K562 (cell line): ENCODE data around the gene CD74. TPM values are rescaled to one million over a fixed set of nuclear protein-coding genes. Genes with fewer than 3 reads are reported as not detected.
A peak's percentile ranks its signal among the peaks of the same experiment; 100 is the strongest.

Source experiments
- ATAC-seq: fragments of 200-7000 bp; cut with Tn5 transposase; 3 replicates; pipeline ENCODE4 v1.9.1; 2020; ENCODE audit warnings: moderate library complexity
- BruUV-seq: library from RNA; stranded (reverse); fragments of 400-500 nt; replicated peaks from 2 replicates; lab custom pipeline; 2021; lab: Mats Ljungman, UMichigan
- CTCF ChIA-PET: fragments of 300-600 bp; formaldehyde crosslinking; extraction: SDS; loops from one replicate; lab custom pipeline; 2021; ENCODE audit warnings: low intra/inter-chr PET ratio; lab: Yijun Ruan, JAX
- POLR2A ChIA-PET: fragments of 300-600, 350-650 bp; sonication (Branson Sonifier 250); formaldehyde crosslinking; extraction: SDS; loops from one replicate; lab custom pipeline; 2021; ENCODE audit warnings: antibody characterized with exemption, inconsistent platforms; lab: Yijun Ruan, JAX
- DNase-seq, 4 experiments: peaks; one replicate each; pipeline versions ENCODE4 v3.0.0 to v3.0.0-alpha.2; 2011 to 2018; ENCODE audit warnings: low spot score in 3 of 4, mixed read lengths in 3 of 4; ENCODE audit errors: extremely low read depth in 1 of 4
- FAIRE-seq: peaks from 2 replicates; lab custom pipeline; 2011; peaks lifted over from hg19 to GRCh38; lab: Jason Lieb, UNC
- H2AFZ ChIP-seq: 2 replicates; pipeline ENCODE4 v1.6.0; 2011; ENCODE audit warnings: low read depth, low read length, control low read depth, inconsistent platforms
- H3K27ac ChIP-seq: fragments of 200-600 bp; 3 replicates; pipeline ENCODE4 v1.8.0; 2011; ENCODE audit warnings: low read depth, mild to moderate bottlenecking, control low read depth, inconsistent platforms, low read length, moderate library complexity, mixed read lengths; ENCODE audit errors: extremely low read depth
- H3K27me3 ChIP-seq, 2 experiments: fragments of 300-600 bp in 1 of 2; 2 replicates in 1 of 2; 3 replicates in 1 of 2; pipeline versions ENCODE4 v1.6.0 to v1.8.0; 2011; ENCODE audit warnings: inconsistent platforms in 2 of 2, low read length in 2 of 2, mild to moderate bottlenecking in 1 of 2, mixed read lengths in 1 of 2, moderate library complexity in 1 of 2; ENCODE audit not compliant: control insufficient read depth in 2 of 2, insufficient read depth in 2 of 2
- H3K36me3 ChIP-seq: fragments of 300-600 bp; 3 replicates; pipeline ENCODE4 v1.8.0; 2011; ENCODE audit warnings: mild to moderate bottlenecking, low read length, inconsistent platforms; ENCODE audit not compliant: control insufficient read depth, insufficient read depth
- H3K4me1 ChIP-seq, 2 experiments: fragments of 200-600 bp in 1 of 2; replicated peaks in 1 of 2; 2 replicates in 1 of 2; 3 replicates in 1 of 2; pipeline versions ENCODE4 v1.5.1 to v1.8.0; 2011; ENCODE audit warnings: inconsistent platforms in 2 of 2, low read length in 2 of 2, mild to moderate bottlenecking in 1 of 2, mixed read lengths in 1 of 2, moderate library complexity in 1 of 2; ENCODE audit not compliant: control insufficient read depth in 2 of 2, insufficient read depth in 2 of 2
- H3K4me2 ChIP-seq: 2 replicates; pipeline ENCODE4 v1.6.1; 2011; ENCODE audit warnings: low read length, control low read depth, inconsistent platforms, mixed read lengths; ENCODE audit not compliant: insufficient read depth
- H3K4me3 ChIP-seq: fragments of 200-600 bp; sonication (generic), shearing (Covaris generic); 2 replicates; pipeline ENCODE4 v1.5.1; 2016; ENCODE audit warnings: control low read depth, inconsistent platforms
- H3K79me2 ChIP-seq: fragments of 200-600 bp; 3 replicates; pipeline ENCODE4 v1.8.0; 2011; ENCODE audit warnings: low read length, inconsistent platforms; ENCODE audit not compliant: control insufficient read depth, insufficient read depth
- H3K9ac ChIP-seq, 2 experiments: 2 replicates each; pipeline versions ENCODE4 v1.6.0 to v1.6.1; 2011; ENCODE audit warnings: low read depth in 2 of 2, low read length in 2 of 2, control low read depth in 1 of 2, inconsistent platforms in 1 of 2, mild to moderate bottlenecking in 1 of 2, mixed read lengths in 1 of 2; ENCODE audit not compliant: insufficient read depth in 1 of 2
- H3K9me1 ChIP-seq: one replicate; pipeline ENCODE4 v1.6.0; 2011; ENCODE audit warnings: inconsistent platforms, mild to moderate bottlenecking, low read length, moderate library complexity; ENCODE audit not compliant: control insufficient read depth, insufficient read depth
- H3K9me3 ChIP-seq: replicated peaks from 2 replicates; pipeline ENCODE4 v1.5.1; 2011; ENCODE audit warnings: low read depth, low read length, inconsistent platforms; ENCODE audit not compliant: control insufficient read depth, insufficient read depth
- H4K20me1 ChIP-seq: replicated peaks from 2 replicates; pipeline ENCODE4 v1.6.1; 2011; ENCODE audit warnings: low read length, inconsistent platforms, mixed read lengths; ENCODE audit not compliant: control insufficient read depth, insufficient read depth
- ARHGAP35 ChIP-seq: fragments of 450-650 bp; IDR thresholded peaks from 2 replicates; pipeline ENCODE4 v1.6.1; 2018; ENCODE audit not compliant: partially characterized antibody
- BDP1 ChIP-seq: IDR thresholded peaks from 3 replicates; pipeline ENCODE4 v1.6.1; 2011; ENCODE audit not compliant: insufficient read length, insufficient read depth
- CREB1 ChIP-seq, 2 experiments: sonication (generic) in 1 of 2; formaldehyde crosslinking in 1 of 2; IDR thresholded peaks; 2 replicates each; pipeline versions ENCODE4 v1.6.1 to v1.8.0; 2012 to 2022; ENCODE audit warnings: inconsistent platforms in 1 of 2, mild to moderate bottlenecking in 1 of 2, missing genetic modification reagents in 1 of 2, moderate library complexity in 1 of 2
- CXXC5 ChIP-seq: fragments of 250-450 bp; sonication (Bioruptor Pico); IDR thresholded peaks from 2 replicates; pipeline ENCODE4 v1.8.0; 2022; ENCODE audit warnings: inconsistent platforms, mild to moderate bottlenecking, moderate library complexity
- ELF1 ChIP-seq: fragments of 200-800 bp; sonication (Bioruptor generic); IDR thresholded peaks from 2 replicates; pipeline ENCODE4 v1.6.1; 2016; ENCODE audit warnings: missing genetic modification characterization, missing compliant biosample characterization
- MAFK ChIP-seq: IDR thresholded peaks from 2 replicates; pipeline ENCODE4 v1.6.1; 2011; ENCODE audit warnings: low read length, improper control_type of control experiment
- MED1 ChIP-seq: sonication (generic); formaldehyde crosslinking; IDR thresholded peaks from 2 replicates; pipeline ENCODE4 v1.8.1; 2023; ENCODE audit warnings: missing genetic modification reagents, borderline replicate concordance
- NFRKB ChIP-seq: fragments of 450-650 bp; IDR thresholded peaks from 2 replicates; pipeline ENCODE4 v1.6.1; 2016; ENCODE audit warnings: low read depth
- NR2F6 ChIP-seq: fragments of 450-650 bp; formaldehyde crosslinking; IDR thresholded peaks from 2 replicates; pipeline ENCODE4 v1.4.0; 2020; ENCODE audit warnings: mild to moderate bottlenecking
- PHTF2 ChIP-seq: fragments of 250-450 bp; sonication (Bioruptor Pico); IDR thresholded peaks from 2 replicates; pipeline ENCODE4 v1.5.0; 2021; ENCODE audit warnings: mild to moderate bottlenecking
- RFX5 ChIP-seq: IDR thresholded peaks from 2 replicates; pipeline ENCODE4 v1.6.1; 2011; ENCODE audit warnings: low read depth, mild to moderate bottlenecking, improper control_type of control experiment, low read length
- SIN3B ChIP-seq: fragments of 450-650 bp; IDR thresholded peaks from 2 replicates; pipeline ENCODE4 v1.6.1; 2017; ENCODE audit warnings: low read depth, mild to moderate bottlenecking, moderate library complexity
- SNRNP70 ChIP-seq: fragments of 200-400 bp; formaldehyde crosslinking; optimal IDR thresholded peaks from 2 replicates; pipeline ENCODE3; 2017; ENCODE audit warnings: low read depth, low read length
- TEAD4 ChIP-seq, 2 experiments: sonication (generic) in 1 of 2; formaldehyde crosslinking in 1 of 2; IDR thresholded peaks; 2 replicates each; pipeline versions ENCODE4 v1.6.1 to v1.8.0; 2012 to 2022; ENCODE audit warnings: borderline replicate concordance in 1 of 2, inconsistent platforms in 1 of 2, low read length in 1 of 2, mild to moderate bottlenecking in 1 of 2, missing genetic modification reagents in 1 of 2
- ZEB2 ChIP-seq: fragments of 450-650 bp; IDR thresholded peaks from 2 replicates; pipeline ENCODE4 v1.6.1; 2016
- ZNF143 ChIP-seq: sonication (generic); formaldehyde crosslinking; IDR thresholded peaks from 2 replicates; pipeline ENCODE4 v1.9.0; 2022; ENCODE audit warnings: mild to moderate bottlenecking, missing genetic modification reagents
- ZNF165 ChIP-seq: fragments of 250-450 bp; sonication (Bioruptor Pico); IDR thresholded peaks from 2 replicates; pipeline ENCODE4 v1.4.0; 2020; ENCODE audit warnings: borderline replicate concordance
- ZNF232 ChIP-seq: sonication (generic); formaldehyde crosslinking; IDR thresholded peaks from 2 replicates; pipeline ENCODE4 v1.8.0; 2022; ENCODE audit warnings: mild to moderate bottlenecking, missing genetic modification reagents
- ZNF589 ChIP-seq: fragments of 200-800 bp; sonication (Bioruptor generic); IDR thresholded peaks from 2 replicates; pipeline ENCODE4 v1.6.1; 2016; ENCODE audit warnings: low read depth, missing genetic modification characterization, missing compliant biosample characterization
- ZSCAN32 ChIP-seq: fragments of 450-650 bp; formaldehyde crosslinking; IDR thresholded peaks from 2 replicates; pipeline ENCODE4 v1.4.0; 2020; ENCODE audit warnings: mild to moderate bottlenecking, moderate library complexity
- WGBS: fragments of 100-300 bp; shearing (Covaris generic); methylation state at CpG from one replicate; pipeline ENCODE4 v1.1.6; 2016; ENCODE audit warnings: low coverage, mixed read lengths; ENCODE audit not compliant: insufficient coverage; ENCODE audit errors: missing lambda C conversion rate; 5-methylcytosine and 5-hydroxymethylcytosine counted together
- in situ Hi-C: fragments of 300-500 bp; cut with MboI; formaldehyde crosslinking; loops from 4 replicates; pipeline ENCODE4 v1.15.0; 2018; ENCODE audit warnings: inconsistent platforms, mixed read lengths
- intact Hi-C: fragments of 100-400 bp; cut with micrococcal nuclease; formaldehyde crosslinking; loops from 2 replicates; pipeline ENCODE4 v1.14.2; 2022
- polyA plus RNA-seq, 8 experiments: library from polyadenylated mRNA; depleted of rRNA in 4 of 8; stranded (reverse) in 5 of 8; unstranded in 3 of 8; fragments of >200 nt; fragmentation: Nextera tagmentation in 2 of 8; fragmentation: Illumina TruSeq in 1 of 8; extraction: Ambion mirVana in 2 of 8; extraction: Trizol in 1 of 8; gene quantifications; 2 replicates each; pipeline versions ENCODE4 v1.2.1 to v1.2.3, GENCODE V29; 2011 to 2014; ENCODE audit warnings: inconsistent platforms in 1 of 8, missing spikeins in 1 of 8
- total RNA-seq, 7 experiments: library from RNA; depleted of rRNA in 6 of 7; stranded (reverse); fragments of >200 nt in 6 of 7; fragmentation: Illumina TruSeq in 2 of 7; extraction: Trizol in 2 of 7; gene quantifications; 2 replicates each; pipeline versions ENCODE4 v1.2.1 to v1.2.3, GENCODE V29; 2011 to 2021; ENCODE audit warnings: low replicate concordance in 1 of 7
- TF ChIP-seq, protein P1 (sequence below): fragments of 450-650 bp; IDR thresholded peaks from 2 replicates; pipeline ENCODE4 v1.6.1; 2016; ENCODE audit warnings: low read depth, mild to moderate bottlenecking, moderate library complexity

The CD74 gene
- total and polyA plus RNA-seq, 9 of the 15 experiments (the other 6 are each of a cell fraction or from before 2014, with no cell fraction given): 0.07 to 4.8 (median 0.32) TPM

DNA sequence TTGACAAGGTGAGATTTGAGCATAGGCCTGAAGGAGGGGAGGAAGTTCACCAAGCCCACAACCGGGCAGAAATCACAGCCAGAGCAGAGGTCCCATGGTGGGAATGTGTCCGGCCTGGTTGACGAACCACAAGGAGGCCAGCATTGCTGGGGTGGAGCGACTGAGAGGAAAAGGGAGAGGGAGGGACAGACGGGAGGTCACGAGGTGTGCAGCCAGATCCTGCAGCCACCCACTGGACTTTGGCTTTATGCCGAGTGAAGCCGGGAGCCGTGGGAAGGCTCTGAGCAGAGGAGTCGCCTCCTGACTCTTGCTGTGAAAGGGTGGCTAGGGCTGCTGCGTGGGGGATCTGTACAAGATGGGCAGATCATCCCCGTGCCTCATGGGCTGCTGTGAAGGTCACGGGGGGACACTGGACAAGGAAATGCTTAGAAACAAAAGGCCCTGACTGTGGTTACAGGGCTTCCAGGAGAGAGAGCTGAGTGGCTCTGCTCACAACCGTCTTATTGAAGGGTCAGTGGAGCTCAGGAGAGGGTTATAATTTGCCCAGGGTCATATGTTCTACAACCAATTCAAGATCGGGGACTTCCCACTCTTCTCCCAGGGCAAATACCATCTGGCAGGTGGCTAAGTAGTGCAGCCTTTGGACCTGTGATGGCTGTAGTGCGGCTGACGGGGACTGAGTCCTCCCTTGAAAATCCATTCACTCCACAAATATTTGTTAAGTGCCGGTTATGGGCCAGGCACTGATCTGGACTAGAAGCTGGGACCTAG is 15.6 kb upstream of the CD74 start:
- Histone ChIP-seq H3K9me3 (no peaks in the 10 kb centered on the region), H3K9ac (peak overlapping the region in 1 of 2 experiments; percentile 82; a peak in 2 of 4 replicates), H3K9me1 (no peaks in the 10 kb centered on the region), H3K4me1 (peaks cover 8 to 19% of the 10 kb centered on the region in 2 experiments; a peak in 4 of 5 replicates), H3K27me3 (peaks cover 3 to 23% of the 10 kb centered on the region in 2 experiments; a peak in 4 of 5 replicates), H3K36me3 (no peaks in the 10 kb centered on the region), H4K20me1 (no peaks in the 10 kb centered on the region), H2AFZ (peak overlapping the region; percentile 46), H3K27ac (no peak overlapping the region), H3K4me2 (peak overlapping the region; percentile 38; the same call in 1 of the 2 replicates), H3K79me2 (no peaks in the 10 kb centered on the region), H3K4me3 (no peak overlapping the region)
- CTCF ChIA-PET: no interaction called here
- no TSS peak for BruUV-seq
- 12% methylated on average over 18 of the region's 18 CpGs for WGBS
- intact Hi-C loops (no loop called here), in situ Hi-C loops (no loop called here)
- ATAC-seq (peak; percentile 73), FAIRE-seq (peak; percentile 46), DNase-seq (peak in 3 of 4 experiments; percentile 44 to 72 (median 59))
- POLR2A ChIA-PET: interaction anchor here (0.7 to 1.4 kb wide), 2 partner anchors 16 to 88 kb away, joined by 3 to 4 read pairs; no protein-coding TSS in a partner anchor
- TF ChIP-seq ZSCAN32 (CRISPR knock-in tag): no peak
- no peak for TF ChIP-seq CREB1 (IDR thresholded peaks at IDR 0.05)
- TF ChIP-seq CREB1 (CRISPR knock-in tag; IDR thresholded peaks at IDR 0.05): no peak
- TF ChIP-seq NR2F6: no peak
- no peak for TF ChIP-seq SNRNP70
- TF ChIP-seq, protein P1, sequence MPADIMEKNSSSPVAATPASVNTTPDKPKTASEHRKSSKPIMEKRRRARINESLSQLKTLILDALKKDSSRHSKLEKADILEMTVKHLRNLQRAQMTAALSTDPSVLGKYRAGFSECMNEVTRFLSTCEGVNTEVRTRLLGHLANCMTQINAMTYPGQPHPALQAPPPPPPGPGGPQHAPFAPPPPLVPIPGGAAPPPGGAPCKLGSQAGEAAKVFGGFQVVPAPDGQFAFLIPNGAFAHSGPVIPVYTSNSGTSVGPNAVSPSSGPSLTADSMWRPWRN: no peak
- no peak for TF ChIP-seq ARHGAP35
- no peak for TF ChIP-seq ZNF143 (CRISPR knock-in tag)
- TF ChIP-seq BDP1: no peak
- TF ChIP-seq ELF1 (tag): no peak
- no peak for TF ChIP-seq ZEB2
- no peak for TF ChIP-seq MED1 (CRISPR knock-in tag)
- no peak for TF ChIP-seq MAFK
- TF ChIP-seq TEAD4 (IDR thresholded peaks at IDR 0.05; ENCODE audit: low read length): no peak
- no peak for TF ChIP-seq TEAD4 (CRISPR knock-in tag; IDR thresholded peaks at IDR 0.05; ENCODE audit: borderline replicate concordance)
- TF ChIP-seq PHTF2: no peak
- no peak for TF ChIP-seq NFRKB
- no peak for TF ChIP-seq ZNF165 (CRISPR knock-in tag)
- TF ChIP-seq SIN3B: no peak
- TF ChIP-seq CXXC5 (CRISPR knock-in tag): no peak
- TF ChIP-seq ZNF589 (CRISPR knock-in tag): no peak
- no peak for TF ChIP-seq RFX5
- no peak for TF ChIP-seq ZNF232 (CRISPR knock-in tag)
